DMS114 treated with DMSO at 0.1 percent for 48 hours (cell line): ENCODE measurements around the gene PPP1CB.
"Not testable (repeated sequence)": the region's sequence is repeated elsewhere in the genome, so short reads cannot be mapped to it uniquely, and the experiment has no call there.

Experiments used
- DNase-seq: peaks from one replicate; lab custom pipeline; 2025; ENCODE audit not compliant: unreplicated experiment; lab: John Stamatoyannopoulos, UW

The PPP1CB gene

DNA sequence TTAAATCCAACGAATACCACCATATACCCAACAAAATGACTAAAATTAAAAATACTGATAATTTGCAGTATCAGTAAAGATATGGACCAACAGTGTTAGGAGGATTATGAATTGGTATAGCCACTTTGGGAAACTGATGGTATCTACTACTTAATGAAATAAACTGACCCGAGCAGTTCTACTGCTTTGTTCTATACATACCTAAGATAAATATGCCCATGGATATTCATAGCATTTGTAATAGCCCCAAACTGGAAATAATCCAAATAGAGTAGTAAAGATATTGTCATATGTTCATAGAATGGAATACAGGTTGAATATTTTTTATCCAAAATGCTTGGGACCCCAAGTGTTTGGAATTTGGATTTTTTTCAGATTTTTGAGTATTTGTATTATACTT, 20.7 kb downstream of the PPP1CB start:
- no peak for DNase-seq

GRCh38 chr2:28776471-28776870, 24.8 kb downstream of the PPP1CB start:
- DNase-seq, result no peak

DNA sequence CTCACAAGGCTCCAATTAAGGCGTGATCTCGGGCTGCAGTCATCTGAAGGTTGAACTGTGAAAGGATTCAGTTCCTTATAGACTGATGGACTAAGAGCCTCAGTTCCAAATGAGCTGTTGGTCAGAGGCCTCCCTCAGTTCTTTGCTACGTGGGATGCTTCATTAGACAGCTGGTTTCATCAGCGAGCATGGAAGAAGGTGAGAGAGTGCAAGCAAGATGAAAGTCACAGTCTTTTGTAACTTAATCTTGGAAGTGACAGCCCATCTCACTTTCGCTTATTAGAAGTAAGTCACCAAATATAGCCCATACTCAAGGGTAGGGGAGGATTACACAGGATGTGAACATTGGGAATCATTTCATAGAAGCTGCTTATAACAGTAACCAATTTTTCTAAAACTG, 26.8 kb downstream of the PPP1CB start:
- no peak for DNase-seq

GRCh38 chr2:28779001-28779400, 27.4 kb downstream of the PPP1CB start:
- DNase-seq, result no peak

GRCh38 chr2:28780496-28780895, 28.9 kb downstream of the PPP1CB start:
- no peak for DNase-seq

- no peak for DNase-seq
These were observed 30.8 kb downstream of the PPP1CB start for GRCh38 chr2:28782423-28782822.

DNA sequence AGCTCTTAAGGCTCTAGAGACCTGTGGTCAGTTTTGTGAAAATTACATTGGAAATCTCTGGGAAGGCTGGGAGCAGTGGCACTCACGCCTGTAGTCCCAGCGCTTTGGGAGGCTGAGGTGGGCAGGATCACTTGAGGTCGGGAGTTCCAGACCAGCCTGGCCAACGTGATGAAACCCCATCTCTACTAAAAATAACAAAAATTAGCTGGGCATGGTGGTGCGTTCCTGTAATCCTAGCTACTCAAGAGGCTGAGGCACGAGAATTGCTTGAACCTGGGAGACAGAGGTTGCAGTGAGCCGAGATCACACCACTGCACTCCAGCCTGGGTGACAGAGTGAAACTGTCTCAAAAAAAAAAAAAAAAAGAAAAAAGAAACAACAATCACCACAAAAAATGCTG, 32.9 kb downstream of the PPP1CB start:
- DNase-seq, result not testable (repeated sequence)

GRCh38 chr2:28796620-28797019, 45.0 kb downstream of the PPP1CB start:
- no peak for DNase-seq

DNA sequence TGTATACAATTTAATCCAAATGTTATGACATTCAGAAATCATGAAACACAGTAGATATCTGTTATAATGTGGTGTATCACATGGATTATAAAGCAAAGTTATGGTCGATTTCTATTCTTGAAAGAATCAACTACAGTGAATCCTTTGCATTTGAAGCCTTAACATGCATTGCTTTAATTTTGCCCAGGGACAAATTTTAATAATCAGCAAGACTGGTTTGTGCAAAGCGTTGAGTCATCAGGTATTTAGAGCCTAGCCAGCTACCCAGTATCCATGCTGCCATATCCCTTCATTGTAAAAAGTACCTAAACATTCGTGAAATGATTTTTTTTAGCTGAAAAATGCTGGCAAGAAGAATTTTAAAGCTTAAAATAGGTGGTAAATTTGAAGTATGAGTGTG, 50.1 kb downstream of the PPP1CB start:
- no peak for DNase-seq

DNA sequence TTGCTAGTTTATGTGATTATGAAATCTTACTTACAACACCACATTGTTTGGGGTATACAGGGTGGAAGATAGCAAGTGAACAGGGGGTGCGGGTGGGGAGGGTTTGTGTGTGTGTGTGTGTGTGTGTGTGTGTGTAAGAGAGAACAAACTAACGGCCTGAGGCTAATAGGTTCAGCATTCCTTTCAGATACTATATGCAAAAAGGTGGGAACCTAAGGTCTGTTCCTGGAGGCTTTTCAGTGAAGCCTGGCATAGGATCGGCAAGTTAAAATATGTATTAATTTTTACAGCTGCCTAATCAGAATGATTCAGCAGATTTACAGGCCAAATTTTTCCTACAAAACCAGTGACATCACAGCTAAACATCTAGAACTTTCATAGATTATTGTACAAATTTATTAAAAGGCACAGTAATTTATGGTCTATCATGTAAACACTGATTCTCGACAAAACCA, 51.4 kb downstream of the PPP1CB start:
- DNase-seq, result no peak

- DNase-seq, result no peak
These were observed 58.3 kb downstream of the PPP1CB start for GRCh38 chr2:28809927-28810326.

DNA sequence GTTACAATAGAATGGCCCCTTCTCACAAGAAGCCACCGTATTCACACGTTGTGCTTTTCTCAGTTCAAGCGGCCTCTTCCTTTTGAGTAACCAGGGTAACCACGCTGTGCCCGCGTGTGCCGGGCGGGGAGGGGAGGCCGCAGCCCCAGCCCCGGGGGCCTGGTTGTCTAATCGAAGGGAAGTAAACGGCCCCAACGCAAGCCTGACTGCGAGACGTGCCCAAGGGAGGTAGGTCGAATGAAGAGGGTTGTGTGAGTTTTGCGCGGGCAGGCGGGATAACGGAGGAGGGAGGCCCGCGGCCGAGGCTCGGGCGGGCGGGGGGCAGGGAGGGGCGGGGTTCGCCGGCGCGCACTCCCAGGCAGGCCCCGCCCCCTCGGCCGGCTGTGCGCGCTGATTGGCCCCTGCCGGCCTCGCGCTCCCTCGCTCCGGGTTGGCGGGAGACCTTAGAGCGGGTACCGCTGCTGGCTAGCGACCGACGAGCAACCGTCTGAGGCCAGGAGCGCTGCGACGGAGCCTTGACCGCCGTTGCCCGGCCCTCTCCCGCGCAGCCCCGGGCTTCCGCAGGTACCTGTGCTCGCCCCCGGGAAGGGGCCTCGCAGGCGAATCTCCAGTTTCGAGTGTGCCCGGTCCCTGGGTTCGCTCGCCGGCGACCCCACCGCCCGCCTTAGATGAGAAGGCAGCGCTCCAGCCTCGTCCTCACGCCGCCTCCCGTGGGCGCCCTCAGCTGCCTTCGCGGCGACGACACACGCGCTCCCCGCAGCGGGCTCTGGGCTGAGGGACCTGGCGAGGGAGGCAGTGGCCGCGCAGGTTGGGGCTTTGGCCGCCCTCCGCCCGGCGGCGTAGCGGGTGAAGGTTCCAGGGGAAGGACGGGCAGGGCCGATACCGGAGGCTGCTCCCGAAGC, 59.0 kb downstream of the PPP1CB start, which contains the start of gene SPDYA:
Gene SPDYA (plus strand): TSS at position 451 of the 902 bp plus-strand sequence. CDS start 5,181 bp downstream, outside the sequence.
- DNase-seq, result peak; percentile 71

GRCh38 chr2:28818053-28818452, 66.4 kb downstream of the PPP1CB start:
- DNase-seq, result no peak

DNA sequence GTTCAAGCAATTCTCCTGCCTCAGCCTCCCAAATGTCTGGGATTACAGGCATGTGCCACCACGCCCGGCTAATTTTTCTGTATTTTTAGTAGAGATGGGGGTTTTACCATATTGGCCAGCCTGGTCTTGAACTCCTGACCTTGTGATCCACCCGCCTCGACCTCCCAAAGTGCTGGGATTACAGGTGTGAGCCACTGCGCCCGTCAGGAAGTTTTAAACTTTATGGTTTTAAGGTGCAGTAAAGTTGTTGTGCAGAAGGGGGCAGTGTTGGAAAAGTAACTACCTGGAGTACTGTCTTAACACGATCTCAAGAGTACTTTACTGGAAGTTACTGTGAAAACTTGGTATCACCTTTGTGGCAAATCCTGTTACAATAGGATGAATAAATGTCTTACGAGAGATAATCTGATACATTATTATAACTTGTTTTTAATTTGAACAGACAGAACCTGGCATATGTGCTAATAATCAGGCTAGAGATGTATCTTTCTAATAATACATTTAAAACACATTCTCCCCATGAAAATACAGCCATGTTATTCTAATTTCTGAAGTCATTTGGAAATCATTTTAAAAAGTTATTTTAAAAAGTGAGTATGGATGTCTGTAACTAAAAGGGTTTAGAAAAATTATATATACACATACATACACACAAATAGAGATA, 69.8 kb downstream of the PPP1CB start:
- DNase-seq, result peak; percentile 47

GRCh38 chr2:28822036-28822435, 70.4 kb downstream of the PPP1CB start:
- no peak for DNase-seq

- no peak for DNase-seq
These were observed 72.6 kb downstream of the PPP1CB start for GRCh38 chr2:28824207-28824606.

- DNase-seq, result no peak
These were observed 73.2 kb downstream of the PPP1CB start for GRCh38 chr2:28824870-28825269.

GRCh38 chr2:28828382-28828781, 76.8 kb downstream of the PPP1CB start:
- DNase-seq, result no peak

GRCh38 chr2:28833740-28834470, 82.3 kb downstream of the PPP1CB start:
- DNase-seq, result no peak

- no peak for DNase-seq
These were observed 84.2 kb downstream of the PPP1CB start for GRCh38 chr2:28835781-28836180.

DNA sequence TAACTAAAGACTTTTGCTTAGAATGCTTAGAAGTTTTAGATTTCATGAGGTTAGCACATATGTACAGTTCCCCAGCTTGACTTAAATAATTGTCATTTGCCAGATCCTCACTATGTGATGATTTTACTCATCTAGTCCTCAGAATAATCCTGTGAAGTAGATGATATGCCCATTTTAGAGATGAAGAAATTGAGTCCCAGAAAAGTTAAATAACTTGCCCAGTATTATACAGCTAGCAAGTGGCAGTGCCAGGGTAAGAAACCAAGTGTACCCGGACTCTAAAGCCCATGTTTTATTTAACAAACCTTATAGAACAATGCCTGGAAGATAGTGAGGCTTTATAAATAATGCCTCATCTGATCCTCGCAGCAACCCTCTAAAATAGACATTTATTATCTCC, 87.3 kb downstream of the PPP1CB start:
- DNase-seq, result no peak
